ENCODE measurements around the gene ING3.

DNA sequence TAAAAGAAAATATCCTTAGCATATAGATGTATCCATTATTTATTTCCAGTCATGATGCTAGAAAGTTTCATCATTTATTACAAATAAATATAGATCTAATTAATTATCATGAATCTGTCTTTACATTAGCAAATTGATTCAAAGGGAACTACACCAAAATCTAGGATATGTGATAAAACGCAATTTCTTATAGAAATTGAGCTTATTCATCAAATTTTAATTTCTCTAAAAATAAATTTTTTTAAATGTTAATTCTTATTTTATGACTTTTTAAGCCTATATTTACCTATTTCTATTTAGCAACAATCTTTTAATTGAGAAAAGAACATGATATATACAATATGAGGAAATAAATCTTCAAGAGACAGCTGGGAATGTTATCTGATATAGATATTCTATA, 34.0 kb upstream of the ING3 start:
- no peak for TF ChIP-seq BCL11B (tag by site-specific recombination; IDR thresholded peaks at IDR 0.05; ENCODE audit: low read depth)
- TF ChIP-seq, protein P1, sequence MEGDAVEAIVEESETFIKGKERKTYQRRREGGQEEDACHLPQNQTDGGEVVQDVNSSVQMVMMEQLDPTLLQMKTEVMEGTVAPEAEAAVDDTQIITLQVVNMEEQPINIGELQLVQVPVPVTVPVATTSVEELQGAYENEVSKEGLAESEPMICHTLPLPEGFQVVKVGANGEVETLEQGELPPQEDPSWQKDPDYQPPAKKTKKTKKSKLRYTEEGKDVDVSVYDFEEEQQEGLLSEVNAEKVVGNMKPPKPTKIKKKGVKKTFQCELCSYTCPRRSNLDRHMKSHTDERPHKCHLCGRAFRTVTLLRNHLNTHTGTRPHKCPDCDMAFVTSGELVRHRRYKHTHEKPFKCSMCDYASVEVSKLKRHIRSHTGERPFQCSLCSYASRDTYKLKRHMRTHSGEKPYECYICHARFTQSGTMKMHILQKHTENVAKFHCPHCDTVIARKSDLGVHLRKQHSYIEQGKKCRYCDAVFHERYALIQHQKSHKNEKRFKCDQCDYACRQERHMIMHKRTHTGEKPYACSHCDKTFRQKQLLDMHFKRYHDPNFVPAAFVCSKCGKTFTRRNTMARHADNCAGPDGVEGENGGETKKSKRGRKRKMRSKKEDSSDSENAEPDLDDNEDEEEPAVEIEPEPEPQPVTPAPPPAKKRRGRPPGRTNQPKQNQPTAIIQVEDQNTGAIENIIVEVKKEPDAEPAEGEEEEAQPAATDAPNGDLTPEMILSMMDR (tag by site-specific recombination; IDR thresholded peaks at IDR 0.05) = no peak
- TF ChIP-seq ZNF112 (tag by site-specific recombination; IDR thresholded peaks at IDR 0.05) = no peak
- no peak for TF ChIP-seq ZNF510 (tag by site-specific recombination; IDR thresholded peaks at IDR 0.05; ENCODE audit: insufficient replicate concordance)
- TF ChIP-seq, protein P2, sequence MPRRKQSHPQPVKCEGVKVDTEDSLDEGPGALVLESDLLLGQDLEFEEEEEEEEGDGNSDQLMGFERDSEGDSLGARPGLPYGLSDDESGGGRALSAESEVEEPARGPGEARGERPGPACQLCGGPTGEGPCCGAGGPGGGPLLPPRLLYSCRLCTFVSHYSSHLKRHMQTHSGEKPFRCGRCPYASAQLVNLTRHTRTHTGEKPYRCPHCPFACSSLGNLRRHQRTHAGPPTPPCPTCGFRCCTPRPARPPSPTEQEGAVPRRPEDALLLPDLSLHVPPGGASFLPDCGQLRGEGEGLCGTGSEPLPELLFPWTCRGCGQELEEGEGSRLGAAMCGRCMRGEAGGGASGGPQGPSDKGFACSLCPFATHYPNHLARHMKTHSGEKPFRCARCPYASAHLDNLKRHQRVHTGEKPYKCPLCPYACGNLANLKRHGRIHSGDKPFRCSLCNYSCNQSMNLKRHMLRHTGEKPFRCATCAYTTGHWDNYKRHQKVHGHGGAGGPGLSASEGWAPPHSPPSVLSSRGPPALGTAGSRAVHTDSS (tag by site-specific recombination; IDR thresholded peaks at IDR 0.05) = no peak
- no peak for TF ChIP-seq ZNF521 (tag by site-specific recombination; IDR thresholded peaks at IDR 0.05)
- no peak for TF ChIP-seq KLF9 (tag by site-specific recombination; IDR thresholded peaks at IDR 0.05; ENCODE audit: low read depth)
- TF ChIP-seq ZNF704 (tag by site-specific recombination; IDR thresholded peaks at IDR 0.05) = no peak
- TF ChIP-seq ZNF423 (tag by site-specific recombination; IDR thresholded peaks at IDR 0.05) = no peak
- no peak for TF ChIP-seq ZNF248 (tag by site-specific recombination; IDR thresholded peaks at IDR 0.05)
